HTERT RPE-1 (cell line): ENCODE results near the gene ZNF664.

ENCODE experiments used
- in situ Hi-C: fragments of 300-500 bp; cut with MboI; formaldehyde crosslinking; loops from 4 replicates; pipeline ENCODE4 v1.14.3; 2020; ENCODE audit warnings: low sequenced_read_pairs

ZNF664 gene

GRCh38 chr12:124028555-124028925 lies 55.5 kb downstream of the ZNF664 start:
- in situ Hi-C loops = no loop called here

GRCh38 chr12:124030008-124030407 lies 57.0 kb downstream of the ZNF664 start:
- in situ Hi-C loops = no loop called here

DNA sequence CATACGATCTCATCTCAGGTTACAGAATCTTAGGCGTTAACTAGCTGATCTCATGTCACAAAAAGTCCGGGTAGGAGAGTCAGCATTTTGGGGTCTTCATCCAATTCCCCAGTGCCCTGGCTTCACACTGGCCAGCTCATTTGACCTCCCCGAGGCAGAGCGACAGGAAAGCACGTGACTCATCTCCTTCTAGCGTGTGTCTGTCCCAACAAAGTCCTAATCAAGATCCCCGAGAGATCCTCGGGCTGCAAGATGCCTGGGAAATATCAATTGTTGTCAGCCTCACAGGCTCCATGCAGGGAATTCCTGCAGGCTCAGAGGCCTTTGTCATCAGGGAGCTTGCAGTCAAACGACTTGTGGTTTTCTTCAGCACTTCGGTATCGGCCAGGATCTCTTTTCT lies 57.5 kb downstream of the ZNF664 start:
- in situ Hi-C loops = no loop called here

DNA sequence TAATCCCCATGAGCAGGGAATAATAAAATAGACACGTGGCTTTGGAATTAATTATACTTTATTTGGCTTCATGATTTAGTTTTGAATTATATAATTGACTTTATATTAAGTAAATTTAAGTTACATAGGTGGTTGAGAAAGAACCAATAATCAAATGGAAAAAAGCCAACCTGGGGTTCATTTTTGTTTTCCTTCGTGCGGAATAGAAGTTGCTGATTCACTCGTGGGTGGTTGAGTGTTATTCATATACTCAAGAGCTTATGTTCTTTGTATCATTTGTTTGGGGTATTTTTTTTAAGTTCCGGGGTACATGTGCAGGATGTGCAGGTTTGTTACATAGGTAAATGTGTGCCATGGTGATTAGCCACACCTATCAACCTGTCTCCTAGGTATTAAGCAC lies 58.0 kb downstream of the ZNF664 start:
- in situ Hi-C loops = no loop called here

DNA sequence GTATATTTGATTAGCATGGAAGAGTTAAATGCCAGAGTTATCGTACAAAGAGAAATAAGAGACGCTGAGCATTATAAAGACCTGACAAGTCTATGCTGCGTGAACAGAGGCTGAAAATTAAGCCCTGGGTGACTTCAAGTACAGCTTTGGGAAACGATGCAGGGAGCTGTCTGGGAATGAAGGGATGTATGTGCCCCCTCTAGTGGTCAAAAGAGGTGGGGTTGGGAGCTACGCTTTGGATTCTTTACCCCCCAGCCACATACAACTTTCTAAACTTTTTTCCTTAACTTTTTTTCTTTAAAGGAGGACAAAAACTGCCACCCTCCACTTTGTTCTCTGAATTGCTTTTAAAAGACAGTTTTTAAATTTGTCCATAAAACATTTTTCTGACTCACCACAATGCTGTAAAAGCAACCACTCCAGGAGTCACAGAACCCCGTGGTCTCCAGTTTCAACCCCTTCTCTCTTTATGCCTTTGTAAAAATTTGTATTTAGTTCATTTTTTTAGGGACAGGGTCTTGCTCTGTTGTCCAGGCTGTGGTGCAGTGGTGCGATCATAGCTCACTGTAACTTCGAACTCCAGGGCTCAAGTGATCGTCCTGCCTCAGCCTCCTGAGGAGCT lies 59.4 kb downstream of the ZNF664 start:
- in situ Hi-C loops = no loop called here

DNA sequence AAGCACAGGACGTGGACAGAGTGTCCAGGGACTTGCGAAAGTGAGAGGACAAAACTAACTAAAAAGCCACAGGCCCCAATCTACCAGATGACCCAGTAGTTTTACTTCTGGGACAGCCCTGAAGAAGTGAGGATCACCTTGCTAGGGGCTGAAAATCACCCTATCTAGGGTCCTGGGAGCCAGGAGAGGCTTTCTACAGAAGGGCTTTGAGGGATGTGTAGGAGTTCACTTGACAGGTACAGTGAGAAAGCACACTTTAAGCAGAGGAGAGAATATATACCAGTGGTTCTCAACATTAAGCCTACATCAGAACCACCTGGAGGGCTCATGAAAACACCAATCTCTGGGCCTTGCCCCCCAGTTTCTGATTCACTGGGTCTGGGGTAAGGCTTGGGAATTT lies 60.8 kb downstream of the ZNF664 start:
- in situ Hi-C loops = no loop called here

- in situ Hi-C loops = no loop called here
These were observed 61.3 kb downstream of the ZNF664 start for GRCh38 chr12:124034297-124034696.

DNA sequence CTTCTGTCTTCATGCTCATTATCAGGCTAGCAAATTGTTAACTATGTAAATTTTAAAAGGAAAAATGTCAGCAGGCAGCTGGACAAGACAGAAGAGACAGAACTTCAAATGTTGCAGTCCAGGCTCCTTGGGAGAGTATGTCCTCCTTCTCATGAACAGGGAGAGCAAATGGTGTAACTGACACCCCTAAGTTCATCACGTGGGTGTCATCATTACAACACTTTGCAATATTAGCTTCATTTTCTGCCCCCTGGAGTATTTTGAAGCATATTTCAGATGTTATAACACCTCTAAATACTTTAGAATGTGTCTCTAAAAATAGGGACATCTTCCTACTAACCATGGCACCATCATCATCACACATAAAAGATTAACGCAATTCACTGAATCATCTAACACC lies 62.1 kb downstream of the ZNF664 start:
- in situ Hi-C loops = no loop called here

DNA sequence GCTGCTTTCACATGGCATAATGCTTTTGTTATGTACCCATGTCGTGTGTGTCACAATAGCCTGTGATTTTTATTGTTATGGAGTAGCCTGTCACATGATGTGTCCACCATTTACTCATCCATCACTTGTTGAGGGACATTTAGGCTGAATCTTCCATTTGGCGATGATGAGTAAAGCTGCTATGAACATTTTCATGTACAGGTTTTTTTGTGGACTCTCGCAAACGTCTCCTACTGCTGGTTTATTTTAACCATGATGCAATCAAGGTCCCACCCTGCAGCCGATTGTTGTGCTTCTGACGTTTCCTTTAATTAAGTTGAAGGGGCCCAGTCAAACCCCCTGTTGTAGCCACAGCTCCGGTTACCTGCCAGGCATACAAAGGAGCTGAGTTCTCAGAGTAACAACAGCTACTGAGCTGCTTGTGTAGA lies 63.2 kb downstream of the ZNF664 start:
- in situ Hi-C loops = no loop called here

GRCh38 chr12:124036657-124037109 lies 63.7 kb downstream of the ZNF664 start:
- in situ Hi-C loops = no loop called here

GRCh38 chr12:124037331-124037730 lies 64.3 kb downstream of the ZNF664 start:
- in situ Hi-C loops = no loop called here

- in situ Hi-C loops = no loop called here
These were observed 66.3 kb downstream of the ZNF664 start for GRCh38 chr12:124039276-124039675.

DNA sequence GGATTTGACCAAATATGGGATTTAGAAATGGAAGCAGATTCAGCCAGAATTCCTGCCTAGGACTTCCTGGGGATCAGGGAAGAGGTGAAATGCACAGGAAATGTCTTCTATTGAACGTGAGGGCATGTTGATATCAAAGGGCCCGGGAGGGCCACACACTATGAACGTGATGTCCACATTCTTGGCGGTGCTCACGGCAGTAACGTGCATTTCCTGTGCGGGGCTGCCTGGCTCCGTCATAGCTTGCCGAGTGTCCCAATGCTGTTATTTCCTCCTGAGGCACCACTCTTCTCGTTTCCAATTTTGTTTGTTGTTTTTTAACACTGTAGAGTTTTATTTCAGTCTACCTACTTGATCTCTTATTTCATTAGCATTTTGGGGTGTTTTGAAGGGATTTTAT lies 67.3 kb downstream of the ZNF664 start:
- in situ Hi-C loops = no loop called here

DNA sequence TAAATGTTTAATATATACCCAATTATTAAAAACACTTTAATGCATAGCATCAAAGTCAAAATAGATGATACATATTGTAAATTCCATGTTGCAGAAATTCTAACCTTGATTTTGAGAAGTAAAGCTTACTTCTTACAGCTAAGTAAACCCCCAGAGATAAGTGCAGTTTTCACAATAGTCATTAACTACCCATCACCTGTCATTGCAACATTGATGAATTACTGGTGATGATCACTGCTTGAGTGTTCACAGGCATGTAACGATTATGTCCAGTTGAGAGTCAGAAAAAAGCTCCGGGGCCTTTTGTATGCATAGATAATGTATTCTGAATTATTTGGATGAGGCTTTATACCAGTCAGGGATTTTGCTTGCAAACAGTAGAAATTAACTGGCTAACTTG lies 67.7 kb downstream of the ZNF664 start:
- in situ Hi-C loops = no loop called here

GRCh38 chr12:124041907-124042306 lies 68.9 kb downstream of the ZNF664 start:
- in situ Hi-C loops = no loop called here

DNA sequence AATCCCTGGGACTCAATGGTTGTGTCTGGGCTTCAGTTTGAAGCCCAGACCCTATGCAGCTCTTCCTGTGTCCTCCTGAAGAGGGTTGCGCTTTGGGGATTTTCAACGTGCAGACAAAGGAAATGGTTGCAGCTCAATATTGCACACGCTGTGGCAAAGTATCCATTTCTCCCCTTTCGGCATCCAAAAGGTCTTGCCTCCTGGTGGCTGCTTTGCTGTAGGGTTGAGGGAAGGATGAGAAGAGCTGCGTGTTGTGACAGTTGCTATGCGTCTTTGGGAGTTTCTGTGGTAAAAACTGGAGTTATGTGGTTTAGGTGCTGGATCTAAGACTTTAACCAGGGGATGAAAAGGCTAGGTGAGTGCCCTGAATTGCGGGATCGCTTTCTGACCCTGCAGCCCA lies 71.0 kb downstream of the ZNF664 start:
- in situ Hi-C loops = no loop called here

DNA sequence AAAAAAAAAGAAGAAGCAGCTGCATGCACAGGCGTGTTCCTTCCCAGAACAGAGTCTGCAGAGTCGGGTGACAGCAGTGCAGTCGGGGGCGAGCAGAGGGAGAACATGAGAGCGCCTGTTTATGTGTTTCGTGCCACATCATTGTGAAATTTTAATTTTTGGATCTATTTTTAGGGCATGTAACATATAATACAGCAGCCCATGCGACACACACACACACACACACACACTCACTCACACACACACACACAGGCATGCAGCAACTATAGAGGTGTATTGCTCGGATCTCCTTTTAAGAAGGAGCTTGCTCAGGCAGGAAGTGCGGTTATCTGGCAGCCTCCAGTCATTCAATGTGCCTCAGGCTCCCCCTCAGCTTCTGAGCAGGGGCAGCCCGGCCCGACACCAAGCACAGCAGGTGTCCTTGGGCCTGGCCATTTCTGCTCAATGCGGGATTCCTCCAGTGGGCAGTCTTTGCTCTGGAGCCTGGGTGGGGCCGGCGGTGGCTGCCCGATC lies 71.8 kb downstream of the ZNF664 start:
- in situ Hi-C loops = no loop called here

DNA sequence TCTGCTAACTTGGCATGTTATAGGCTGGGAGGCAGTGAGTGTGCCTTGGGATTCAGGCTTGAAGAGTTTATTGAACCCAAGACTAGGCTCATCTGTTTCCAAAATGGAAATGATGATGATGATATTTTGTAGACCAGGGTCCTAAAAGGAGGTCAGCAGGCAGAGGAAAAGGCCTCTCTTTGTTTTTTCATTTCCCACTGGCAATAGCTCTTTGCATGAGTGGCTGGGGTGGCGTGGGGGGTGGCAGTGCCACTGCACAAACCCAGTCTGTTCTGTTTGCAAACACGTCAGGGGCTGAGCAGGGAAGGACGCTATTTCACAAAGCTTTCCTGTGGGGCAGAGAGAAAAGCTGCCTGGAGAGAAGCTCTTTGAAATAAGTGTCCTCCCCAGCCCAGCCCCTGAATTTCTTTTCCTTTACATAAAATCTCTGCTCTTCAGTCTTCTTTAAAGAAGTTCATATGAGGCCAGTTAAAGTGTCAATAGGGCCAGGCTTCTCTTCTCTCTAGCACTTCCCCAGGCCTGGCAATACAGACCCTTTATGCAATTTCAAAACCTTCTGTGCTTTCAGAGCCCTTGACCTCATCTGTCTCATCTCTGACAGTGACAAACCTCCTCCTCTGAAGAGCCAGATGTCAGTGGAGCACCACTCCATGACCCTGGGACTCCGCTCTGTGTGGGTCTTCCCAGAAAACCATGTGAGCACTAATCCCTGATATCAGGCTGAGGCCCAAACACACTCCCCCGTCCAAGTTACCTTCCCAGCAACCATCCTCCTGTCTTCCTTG lies 72.8 kb downstream of the ZNF664 start:
- in situ Hi-C loops = no loop called here

GRCh38 chr12:124046456-124046740 lies 73.4 kb downstream of the ZNF664 start:
- in situ Hi-C loops = no loop called here

DNA sequence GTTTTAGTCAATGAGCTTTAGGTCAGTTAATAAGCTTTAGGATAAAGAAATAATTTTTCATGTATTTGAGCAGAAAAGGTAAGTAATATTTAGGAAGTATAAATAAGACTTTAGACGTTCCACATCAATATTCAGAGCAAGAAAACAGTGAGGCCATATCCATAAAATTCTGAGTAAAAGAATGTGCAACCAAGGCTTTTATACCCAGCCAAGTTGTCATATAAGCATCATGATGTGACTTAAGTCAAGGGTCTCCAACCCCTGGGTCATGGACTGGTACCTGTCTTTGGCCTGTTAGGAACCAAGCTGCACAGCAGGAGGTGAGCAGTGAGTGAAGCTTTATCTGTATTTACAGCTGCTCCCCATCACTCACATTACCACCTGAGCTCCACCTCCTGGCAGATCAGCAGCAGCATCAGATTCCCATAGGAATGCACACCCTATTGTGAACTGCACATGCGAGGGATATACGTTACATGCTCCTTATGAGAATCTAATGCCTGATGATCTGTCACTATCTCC lies 74.1 kb downstream of the ZNF664 start:
- in situ Hi-C loops = no loop called here

DNA sequence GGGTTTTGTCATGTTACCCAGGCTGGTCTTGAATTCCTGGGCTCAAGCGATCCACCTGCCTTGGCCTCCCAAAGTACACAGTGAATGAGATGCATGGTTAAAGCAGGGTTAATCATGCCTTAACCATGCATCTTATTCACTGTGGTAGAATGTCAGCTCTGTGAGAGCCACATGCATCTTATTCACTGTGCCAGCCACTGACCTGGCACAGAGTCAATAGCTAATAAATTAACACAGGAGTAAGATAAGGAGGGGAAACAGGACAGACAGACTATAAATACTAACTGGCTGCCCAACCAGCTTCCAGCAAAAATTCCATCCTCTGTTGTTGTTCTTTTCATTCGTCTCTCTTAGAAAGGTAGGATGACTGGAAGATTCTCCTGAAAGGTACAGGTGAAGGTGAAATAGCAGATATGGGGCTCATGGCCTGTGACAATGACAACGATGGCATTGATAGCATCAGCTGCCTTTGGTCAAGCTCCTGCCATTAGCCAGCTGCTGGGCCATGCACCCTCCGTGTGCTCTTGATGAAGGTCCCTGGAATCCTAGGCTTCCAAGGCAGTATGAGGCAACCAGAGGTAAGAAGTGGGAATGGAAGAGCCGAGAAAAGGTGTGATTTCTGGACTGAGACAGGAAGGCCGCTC lies 76.6 kb downstream of the ZNF664 start:
- in situ Hi-C loops = no loop called here

DNA sequence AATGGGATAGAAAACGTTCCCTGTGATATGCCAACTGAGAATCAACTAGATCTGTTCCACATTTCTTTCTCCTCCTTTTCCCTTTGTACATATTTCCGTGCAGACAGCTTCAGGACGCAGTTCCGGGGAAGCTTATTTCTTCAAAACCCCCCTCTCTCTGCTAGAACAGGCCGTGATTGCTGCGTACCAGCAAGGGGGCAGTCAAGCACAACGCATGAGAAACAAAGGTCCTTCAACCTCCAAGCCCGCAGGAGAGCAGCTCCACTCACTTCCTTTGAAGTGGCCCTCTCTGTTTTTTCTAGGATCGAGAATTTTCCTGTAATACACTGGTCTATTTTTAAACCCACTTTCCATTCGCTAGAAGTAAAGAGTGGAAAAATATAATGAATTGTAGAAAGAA lies 80.8 kb downstream of the ZNF664 start:
- in situ Hi-C loops = no loop called here
